Spleen (tissue), 7 donors: ENCODE results near the gene TERT.

ENCODE experiments used
- CTCF ChIP-seq, 11 experiments: fragments of 200-600 bp in 7 of 11; fragments of 450-650 bp in 4 of 11; sonication (generic) in 4 of 11; IDR thresholded peaks in 8 of 11; conservative IDR thresholded peaks in 3 of 11; 1 replicate in 7 of 11; 2 replicates in 4 of 11; pipeline versions ENCODE4 v1.4.0 to v1.8.0; 2016 to 2021; ENCODE audit warnings: antibody characterized with exemption in 11 of 11, inconsistent platforms in 4 of 11, mild to moderate bottlenecking in 1 of 11
- POLR2A ChIP-seq, 3 donors: fragments of 450-650 bp; IDR thresholded peaks; one replicate each; pipeline ENCODE4 v1.5.1; 2017; ENCODE audit warnings: antibody characterized with exemption in 3 of 3, mild to moderate bottlenecking in 1 of 3
- POLR2AphosphoS5 ChIP-seq, 3 donors: sonication (generic); formaldehyde crosslinking; IDR thresholded peaks; one replicate each; pipeline ENCODE4 v1.5.1; 2017; ENCODE audit warnings: antibody characterized with exemption in 3 of 3
- donor health status: DM: no; HTN: no; CAD: no; lungs with moderate emphysema.
- donor health status: DM: no; HTN: no; CAD: no.
- donor health status: DM: no; HTN: no; CAD: no.

DNA sequence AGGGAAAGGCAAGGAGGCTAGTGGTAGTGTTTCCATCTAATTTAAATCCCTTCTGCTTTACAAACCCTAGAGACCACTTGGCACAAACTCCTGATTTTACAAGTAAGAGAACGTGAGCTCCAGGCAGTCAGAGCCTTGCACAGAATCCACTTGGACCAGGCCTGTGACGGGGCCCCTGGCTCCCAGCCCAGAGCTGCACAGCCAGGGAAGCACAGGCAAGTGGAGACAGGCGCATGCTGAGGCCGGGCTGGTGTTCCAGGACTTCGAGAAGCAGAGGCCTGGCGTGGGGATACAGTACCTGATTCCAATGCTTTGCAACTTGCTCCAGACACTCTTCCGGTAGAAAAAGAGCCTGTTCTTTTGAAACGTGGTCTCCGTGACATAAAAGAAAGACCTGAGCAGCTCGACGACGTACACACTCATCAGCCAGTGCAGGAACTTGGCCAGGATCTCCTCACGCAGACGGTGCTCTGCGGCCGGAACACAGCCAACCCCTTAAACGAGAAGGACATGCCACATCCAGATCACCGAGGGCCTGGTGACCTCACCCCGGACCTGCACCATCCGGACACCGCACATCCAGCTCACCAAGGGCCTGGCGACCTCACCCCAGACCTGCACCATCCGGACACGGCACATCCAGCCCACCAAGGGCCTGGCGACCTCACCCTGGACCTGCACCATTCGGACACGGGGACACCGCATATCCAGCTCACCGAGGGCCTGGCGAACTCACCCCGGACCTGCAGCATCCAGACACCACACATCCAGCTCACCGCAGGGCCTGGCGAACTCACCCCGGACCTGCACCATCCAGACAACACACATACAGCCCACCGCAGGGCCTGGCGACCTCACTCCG, 12.5 kb downstream of the TERT start:
- TF ChIP-seq POLR2AphosphoS5 (IDR thresholded peaks at IDR 0.05) (no peak), CTCF (IDR thresholded peaks at IDR 0.05 in 8 of 11, conservative IDR thresholded peaks at IDR 0.05 in 3 of 11) (no peak), POLR2A (IDR thresholded peaks at IDR 0.05) (no peak)
